ENCODE data around the gene ZNF516.

ZNF516 gene

DNA sequence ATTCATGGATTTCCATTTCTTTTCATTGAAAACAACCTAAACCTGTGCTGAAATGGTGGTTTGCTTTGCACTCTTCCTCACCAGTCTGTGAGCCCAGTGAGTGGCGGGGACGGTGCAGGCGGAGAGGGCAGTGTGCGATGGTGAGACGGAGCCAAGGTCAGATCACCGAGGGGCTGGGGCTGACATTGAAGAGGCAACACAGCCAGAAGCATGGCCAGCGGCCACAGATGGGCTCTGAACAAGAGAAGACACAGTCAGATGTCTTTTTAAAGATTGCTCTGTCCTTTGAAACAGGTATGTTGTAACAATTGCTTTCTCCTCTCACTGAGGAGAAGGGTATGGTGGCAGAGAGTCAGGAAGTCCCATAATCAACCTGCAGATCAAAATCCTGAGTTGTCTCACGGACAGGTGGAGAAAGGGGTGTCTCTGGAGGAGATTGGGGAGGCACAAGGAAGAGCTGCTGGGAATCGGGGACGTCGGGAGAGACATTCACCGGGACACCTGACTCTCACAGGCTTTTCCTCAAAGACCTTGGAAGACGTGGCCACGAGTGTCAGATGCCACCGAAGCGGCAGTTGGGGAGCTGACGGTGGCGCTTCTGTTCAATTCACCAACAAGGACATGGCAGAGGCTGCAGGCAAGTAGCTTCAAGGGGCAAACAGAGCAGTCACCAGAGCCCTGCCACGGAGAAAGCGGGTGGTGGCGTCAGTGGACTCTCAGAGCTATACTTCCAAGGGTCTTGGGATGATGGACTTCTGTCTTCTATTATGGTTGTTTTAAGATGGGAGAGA is 12.1 kb upstream of the ZNF516 start:
- no peak for DNase-seq (ENCODE audit: low read depth in 2 of 2)

DNA sequence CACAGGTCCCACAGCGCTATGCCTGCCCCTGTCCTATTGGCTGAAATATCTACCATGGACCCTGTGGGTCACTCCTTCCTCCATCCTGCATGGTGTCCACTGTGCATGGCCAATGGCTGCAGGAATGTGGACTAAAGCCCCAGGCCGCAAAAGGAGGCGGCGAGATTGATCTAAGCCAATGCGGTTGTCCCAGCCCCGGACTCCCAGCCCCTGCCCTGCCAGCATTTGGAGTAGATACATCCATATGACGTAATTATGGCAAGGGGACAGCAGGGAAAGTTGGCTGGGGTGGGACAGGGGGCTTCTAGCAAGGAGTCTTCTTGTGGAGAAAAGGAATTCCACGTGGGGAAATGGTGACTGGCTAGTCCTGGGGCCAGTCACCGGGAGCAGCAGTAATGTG is 11.4 kb upstream of the ZNF516 start:
- DNase-seq (ENCODE audit: low read depth in 2 of 2) = no peak

DNA sequence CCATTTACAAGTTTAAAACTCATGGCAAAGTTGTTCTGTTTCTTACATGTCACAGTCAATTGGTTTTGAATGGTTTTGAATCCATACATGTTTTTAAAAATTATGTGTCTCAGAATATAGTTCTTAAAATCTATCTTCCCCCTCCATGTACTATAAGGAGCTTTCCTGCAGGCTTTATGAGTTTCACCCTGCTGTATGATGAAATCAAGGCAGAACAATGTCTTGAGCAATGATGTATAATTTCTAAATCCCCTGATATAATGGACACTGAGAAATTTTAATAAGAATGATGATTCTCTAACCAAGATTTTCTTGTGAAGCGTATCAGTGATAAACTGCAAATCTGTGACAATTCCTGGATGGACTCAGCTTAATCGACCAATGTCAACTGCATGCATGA is 10.6 kb upstream of the ZNF516 start:
- DNase-seq (ENCODE audit: low read depth in 2 of 2) = no peak

DNA sequence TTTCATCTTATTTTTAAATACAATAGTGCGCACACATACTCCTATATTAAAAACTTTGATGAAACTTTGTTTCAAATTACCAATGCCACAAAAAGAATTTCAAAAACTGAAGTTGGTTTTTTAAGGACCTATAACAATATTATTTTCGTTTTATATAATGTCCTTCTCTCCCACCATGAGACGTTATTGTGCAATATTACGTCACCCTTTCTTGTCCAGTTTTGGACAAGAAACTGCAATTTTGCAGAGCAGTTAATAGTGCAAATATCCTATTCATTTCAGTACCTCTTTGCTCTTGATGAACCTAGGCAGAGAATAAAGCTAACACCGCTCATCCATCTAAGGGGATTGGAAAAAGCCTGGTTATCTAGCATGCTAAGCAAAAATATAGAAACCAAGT is 9.7 kb upstream of the ZNF516 start:
- no peak for DNase-seq (ENCODE audit: low read depth in 2 of 2)

DNA sequence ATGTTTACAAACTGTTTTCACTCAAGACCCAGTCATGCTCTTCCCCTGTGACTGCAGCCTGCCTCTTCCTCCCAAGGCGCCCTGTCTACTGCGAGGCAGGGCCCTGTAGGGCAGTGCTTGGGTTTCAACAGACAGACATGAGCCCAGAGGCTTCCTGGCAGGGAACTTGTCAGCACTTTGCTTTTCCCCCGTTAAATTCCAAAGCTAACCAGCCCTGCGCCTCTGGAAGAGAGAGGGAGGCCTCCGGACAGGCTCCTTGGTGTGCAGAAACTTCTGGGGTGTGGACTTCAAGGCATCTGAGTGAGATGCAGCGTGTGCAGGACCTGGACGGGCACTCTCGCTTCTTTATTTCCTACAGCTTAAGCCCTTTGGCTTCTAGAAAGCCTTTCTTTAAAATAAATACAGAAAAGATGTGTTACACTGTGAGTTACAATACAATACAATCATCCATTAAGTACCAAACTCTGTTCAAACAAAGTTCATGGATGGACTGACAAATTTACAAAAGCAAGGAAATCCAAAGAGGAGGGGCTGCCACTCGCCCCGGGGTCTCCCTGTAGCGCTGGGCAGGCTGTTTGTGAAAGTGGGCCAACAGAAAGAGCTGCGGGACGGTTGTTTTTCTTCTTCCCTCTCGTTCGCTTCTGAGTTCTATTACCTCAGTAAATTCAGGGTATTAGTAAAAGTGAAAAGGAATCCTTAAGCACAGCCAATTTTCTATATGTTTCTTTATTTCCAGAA is 8.8 kb upstream of the ZNF516 start:
- no peak for DNase-seq (ENCODE audit: low read depth in 2 of 2)

DNA sequence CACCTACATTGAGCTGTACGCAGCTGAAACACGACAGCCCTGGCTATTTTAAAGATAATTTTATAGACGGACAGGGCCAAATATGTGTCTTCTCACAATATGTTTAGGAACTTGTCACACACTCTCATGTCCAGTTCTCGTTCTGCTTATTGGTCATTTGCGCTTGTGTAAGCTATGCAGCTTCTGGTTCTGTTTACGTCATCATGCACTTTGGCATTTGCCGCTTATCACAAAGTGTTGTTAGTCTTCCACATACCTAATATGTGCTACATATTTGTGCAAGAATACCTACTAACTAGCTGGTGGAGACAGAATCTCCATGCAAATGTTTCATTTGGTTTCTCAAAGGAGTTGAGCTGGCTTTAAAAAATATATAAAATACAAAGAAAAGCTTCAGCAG is 7.5 kb upstream of the ZNF516 start:
- DNase-seq (ENCODE audit: low read depth in 2 of 2) = no peak

DNA sequence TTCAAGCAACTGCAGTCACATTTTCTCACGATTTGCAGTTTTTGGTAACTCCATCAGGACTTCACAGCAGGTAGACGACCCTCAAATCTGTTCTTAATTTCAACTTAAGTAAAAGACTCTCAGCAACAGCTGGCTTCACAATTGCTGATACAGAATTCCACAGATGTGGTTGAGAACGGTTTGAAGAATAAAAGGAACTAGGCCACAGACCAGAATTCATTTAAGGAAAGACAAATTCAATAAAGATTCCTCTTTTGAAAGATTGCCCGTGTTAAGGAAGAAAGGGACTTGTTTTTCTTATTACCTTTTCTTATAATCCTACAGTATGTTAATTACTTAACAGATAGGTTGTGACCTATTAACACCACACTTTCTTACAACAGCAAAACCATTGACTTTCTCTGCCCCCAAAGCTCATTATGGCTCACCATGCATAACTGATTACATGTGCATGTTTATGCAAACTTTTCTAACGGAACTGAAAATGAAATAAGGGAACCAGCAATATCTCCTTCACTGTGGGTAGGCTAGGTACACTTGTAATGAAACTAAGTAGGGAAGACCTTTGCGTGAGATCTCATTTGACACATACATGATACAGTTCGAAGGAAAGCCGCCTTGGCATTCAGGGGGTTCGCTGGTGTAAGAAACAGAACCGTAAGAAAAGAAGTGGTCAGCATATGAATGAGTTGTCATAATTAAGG is 4.7 kb upstream of the ZNF516 start:
- no peak for DNase-seq (ENCODE audit: low read depth in 2 of 2)

DNA sequence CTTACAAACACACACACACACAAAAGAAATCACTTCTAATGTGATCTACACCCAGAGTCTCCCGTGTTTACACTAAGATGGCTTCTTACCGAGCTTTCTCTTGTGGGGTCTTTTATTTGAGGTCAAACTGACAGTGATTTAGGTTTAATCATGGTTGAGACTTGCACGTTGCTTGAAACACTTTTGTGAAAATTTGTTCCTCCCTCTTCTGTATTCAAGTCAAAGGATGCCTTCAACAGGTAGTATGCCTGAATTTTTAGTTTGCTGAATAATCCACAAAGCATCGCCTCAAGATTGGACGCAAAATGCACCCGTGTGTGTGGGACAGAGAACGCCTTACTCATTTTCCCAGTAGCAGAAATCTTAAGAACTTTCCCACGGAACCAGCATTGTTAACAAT is 4.0 kb upstream of the ZNF516 start:
- DNase-seq (ENCODE audit: low read depth in 2 of 2) = no peak

DNA sequence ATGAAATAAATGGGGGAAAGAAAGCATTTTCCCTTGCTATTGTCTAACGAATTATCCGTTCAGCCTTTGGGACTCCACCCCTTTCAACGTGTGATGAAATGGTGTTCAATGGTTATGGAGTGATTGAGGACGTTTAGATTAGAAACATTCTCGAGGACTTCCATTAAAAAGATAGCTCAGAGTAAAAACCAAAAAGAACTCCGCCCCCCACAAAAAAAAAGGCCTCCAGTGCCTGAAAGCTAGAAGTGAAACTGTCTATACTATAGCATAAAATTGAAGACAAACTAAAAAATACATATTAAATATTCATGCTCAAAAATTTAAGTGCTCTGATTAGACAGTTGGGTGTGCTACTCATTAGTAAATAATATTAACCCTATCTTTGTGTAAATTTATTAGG is 3.0 kb upstream of the ZNF516 start:
- DNase-seq (ENCODE audit: low read depth in 2 of 2) = no peak

DNA sequence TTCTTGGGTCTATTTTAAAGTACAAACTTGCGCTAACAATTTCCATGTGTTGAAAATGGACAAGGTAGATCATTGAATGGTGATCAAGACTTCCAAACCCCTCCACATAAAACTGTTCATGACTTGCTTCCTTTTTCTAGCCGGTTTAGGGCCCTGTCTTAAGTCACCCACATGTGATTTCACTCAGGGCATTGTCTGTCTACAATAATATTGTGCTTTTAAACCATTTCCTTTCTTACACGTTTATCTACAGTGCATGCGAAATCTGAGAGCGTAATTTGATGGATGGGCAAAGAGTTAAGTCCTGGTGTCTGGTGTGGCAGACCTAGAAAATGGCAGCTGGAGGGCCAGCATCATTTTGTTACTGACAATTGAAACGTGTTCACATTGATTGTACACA is 2.0 kb upstream of the ZNF516 start:
- no peak for DNase-seq (ENCODE audit: low read depth in 2 of 2)

DNA sequence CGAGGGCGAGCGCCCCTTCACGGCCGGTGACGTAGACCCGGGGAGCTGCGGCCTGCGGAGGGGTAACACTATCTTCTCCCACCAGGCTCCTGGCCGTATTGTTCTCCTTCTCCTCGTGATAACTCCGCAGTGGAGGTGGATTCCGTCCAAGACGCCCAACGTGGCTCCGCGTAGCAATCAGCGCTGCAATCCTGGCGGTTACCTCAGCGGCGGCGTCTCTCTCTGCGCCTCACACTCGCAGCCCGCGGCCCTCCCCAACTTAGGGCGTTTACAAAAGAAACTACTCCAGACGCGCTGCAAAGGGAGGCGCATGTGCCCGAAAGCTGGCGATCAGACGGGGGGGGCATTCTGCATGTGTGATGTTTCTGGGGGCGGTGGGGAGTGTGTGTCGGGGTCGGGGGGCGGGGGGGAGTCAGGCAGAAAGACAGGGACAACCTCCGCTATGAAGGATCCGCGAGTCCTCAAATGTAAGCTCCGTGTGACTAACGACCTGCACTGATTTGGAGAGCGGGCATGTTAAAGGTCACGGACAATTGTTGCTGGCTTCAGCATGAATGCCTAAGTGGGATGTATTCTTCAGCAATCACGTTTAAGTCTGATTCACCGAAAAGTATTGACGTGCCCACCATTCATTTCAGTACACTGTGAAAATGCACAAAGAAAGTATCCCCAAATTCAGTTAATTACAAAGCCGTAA is 1.3 kb upstream of the ZNF516 start:
- DNase-seq (ENCODE audit: low read depth in 2 of 2) = peak in 1 of 2 experiments; percentile 44

DNA sequence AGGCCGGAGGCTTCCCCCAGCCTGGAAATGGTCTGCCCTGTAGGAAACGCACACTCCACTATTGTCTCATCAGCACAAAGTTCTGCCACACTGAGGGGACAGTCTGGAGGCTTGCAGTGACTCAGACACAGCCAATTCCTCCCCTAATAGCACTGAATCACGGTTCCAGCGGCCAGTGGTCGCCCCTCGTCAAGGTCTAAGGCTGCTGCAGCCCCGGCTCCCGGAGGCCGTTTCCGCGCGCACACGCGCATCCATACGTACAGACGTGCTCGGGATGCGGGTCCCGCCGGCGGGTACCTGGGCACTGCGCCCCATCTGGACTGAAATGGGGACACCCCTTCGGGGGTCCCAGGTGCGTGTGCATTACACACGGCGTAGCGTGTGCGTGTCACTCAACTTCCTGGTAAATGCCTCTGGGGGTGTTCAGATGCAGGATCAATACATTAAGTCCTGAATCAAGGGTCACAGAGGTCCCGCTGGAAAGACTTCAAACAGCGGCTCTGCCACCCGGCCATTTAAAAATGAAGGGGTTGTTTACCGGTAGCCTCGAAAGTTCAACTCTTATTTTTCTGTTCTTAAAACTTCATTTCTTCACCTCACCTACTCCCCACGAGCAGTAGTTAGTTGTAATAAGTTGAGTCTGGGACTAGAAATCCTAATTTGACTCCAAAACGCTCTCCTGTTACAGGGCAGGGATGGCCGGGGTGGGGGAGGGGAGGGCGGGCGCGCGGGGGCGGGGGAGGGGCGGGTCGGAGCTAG is 572 bp upstream of the ZNF516 start:
- DNase-seq (ENCODE audit: low read depth in 2 of 2) = no peak

DNA sequence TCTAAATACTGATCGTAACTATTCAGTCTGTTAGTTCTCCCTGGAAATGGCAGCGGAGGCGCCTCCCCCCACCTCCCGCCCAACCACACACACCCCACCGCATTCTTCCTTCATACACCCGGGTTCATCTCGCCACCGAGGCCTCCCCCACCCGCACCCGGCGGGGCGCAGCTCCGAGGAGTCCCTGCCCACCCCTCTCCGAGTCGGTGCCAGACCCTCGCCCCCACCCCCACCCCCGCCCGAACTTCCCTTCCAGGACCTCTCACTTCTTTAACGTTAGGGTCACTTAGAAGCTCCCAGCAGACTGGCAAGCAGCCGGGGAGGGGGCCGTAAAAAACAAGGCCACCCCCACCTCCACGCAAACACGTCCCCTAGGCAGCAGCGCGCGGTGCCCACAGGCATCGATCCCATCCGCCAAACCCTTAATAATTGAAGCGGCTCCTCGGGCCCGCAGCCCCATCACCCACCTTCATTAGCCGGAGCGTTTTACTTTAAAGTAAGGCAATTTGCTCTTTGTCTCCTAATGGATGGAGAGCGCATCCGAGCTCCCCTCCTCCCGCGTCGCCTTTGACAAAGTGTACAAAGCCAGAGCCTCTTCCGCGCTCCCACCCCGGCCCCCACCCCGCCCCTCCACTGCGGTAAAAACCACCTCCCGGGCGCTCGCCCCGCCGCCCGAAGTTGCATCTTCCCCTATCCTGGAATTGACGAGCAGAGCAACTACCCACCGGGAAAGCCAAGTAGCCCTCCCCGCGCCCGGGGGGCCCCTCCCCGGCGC is 624 bp downstream of the ZNF516 start:
- no peak for DNase-seq (ENCODE audit: low read depth in 2 of 2)

DNA sequence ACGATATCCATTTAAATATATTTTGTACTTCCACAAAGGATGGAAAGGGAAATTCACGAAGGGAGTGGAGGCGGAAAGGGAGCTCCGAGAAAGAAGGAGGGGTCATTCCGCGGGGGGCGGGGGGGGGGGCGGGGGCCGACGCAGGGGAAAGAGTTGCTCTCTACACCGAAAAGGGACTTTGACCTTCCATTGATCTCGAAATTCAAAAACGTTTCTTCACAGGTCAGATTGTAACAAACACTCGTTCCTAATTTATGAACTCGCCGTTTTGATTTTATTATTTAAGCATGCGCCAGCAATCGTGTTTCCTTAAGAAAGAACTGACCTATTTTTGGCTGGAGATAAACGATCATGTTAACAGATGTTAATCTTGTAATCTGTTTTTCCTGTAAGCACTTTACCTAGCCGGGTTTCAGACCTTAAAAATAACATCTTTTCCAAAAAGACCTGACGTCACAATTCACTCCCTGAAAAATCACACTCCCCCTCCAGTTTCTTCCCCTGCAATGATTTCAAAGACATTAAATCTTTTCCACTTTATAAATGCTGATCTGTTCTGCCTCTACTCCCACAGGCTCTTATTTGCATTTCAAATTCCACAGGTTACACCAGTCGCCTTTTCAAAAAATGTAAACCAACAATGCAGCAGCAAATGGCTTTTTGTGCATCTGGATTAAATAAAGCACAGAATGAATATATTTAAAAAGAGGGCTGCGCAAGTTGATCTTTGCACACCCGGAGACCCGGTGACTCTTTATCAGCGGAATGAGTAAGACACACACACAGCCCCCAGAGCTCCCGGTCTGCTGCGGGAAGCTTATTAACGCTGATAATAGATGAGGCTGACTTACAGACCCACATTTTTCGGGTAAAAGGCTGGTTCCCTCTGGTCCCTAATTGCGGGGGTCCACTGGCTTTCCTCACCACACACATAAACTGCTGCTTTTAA is 1.6 kb downstream of the ZNF516 start:
- no peak for DNase-seq (ENCODE audit: low read depth in 2 of 2)

DNA sequence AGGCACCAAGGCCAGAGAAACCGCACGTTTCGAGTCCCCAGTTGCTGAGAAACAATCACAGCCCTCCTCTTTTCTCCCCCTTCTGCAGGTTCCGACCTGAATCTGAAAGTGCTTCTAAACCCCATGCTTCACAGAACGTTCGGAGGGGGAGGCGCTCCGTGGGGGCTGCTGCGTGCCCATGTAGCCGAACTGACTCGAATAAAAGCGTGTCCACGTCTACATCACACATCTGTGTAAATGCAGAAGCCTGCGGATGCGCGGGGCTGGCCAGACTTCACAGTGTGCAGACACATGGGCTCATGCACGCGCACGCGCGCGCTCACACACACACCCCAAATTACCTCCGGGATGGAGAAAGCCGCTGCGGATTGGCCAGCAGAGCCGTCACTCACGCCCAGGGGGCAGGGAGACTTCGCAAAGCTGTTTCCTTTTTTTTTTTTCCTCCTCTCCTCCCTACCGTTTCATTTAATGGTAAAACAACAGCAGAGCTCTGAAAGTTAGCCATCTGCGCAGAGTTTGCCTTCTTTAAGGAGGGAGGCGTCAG is 2.3 kb downstream of the ZNF516 start:
- peak; percentile 98 for DNase-seq (ENCODE audit: low read depth in 2 of 2)

DNA sequence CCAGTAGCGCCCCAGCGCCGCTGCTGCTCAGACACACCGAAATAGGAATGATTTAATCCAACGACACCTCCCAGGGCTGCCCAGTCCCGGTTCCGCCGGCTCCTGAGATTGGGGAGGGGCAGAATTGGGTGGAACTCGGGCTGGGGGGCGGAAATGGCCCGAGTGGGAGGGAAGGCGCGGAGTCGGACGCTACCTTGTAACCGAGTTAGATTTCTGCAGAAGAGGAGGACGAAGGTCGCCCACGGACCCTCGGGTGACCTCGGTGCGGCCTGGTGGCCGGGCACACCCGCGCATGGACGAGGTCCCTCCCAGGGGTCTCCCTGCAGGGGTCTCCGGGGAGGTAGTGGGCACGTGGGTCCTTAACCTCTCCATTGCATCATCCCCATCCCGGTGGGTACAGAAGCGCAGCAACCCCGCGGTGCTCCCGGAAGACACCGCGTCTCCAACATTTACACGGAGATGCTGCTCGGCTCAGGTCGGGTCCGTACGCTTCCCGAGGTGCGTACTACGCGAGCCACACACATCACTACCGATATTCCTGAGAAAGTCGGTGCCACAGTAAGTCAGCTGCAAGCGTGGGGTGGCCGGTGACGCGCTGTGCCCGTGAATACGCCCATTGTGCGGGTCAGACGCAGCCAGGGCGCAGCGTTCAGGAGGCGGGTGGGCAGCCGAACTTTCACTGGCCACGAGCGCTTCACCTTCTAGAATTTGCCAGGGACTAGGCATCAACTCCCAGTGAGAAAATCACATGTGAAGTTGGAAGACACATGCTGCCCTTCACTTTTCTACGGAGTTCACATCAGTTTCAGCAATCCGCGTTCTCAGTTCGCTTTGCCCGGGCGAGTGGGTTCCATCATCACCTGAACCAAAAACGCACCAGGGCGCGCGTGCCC is 3.0 kb downstream of the ZNF516 start:
- no peak for DNase-seq (ENCODE audit: low read depth in 2 of 2)

DNA sequence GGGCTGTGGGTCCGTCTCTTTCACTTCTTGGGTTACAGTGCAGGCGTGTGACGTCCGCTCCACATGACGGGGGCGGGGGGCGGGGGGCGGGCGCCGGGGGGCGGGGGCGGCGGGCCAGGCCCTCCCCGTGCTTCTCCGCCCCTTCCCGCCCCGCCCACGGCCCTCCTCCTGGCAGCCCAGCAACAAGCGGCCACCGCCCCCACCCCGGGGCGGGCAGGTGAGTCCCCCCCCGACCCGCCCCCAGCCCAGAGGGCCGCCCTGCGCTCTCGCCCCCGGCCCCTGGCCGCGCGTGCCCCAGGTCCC is 3.6 kb downstream of the ZNF516 start:
- no peak for DNase-seq (ENCODE audit: low read depth in 2 of 2)

All from fibroblast of skin of left biceps (primary cell).